GM06990 (cell line): ENCODE data around the gene CHURC1.
A peak's percentile ranks its signal among the peaks of the same experiment; 100 is the strongest.

Experiments
- DNase-seq: peaks from one replicate; pipeline ENCODE4 v3.0.0-alpha.2; 2011; ENCODE audit not compliant: insufficient read length; ENCODE audit errors: extremely low read depth
- H3K27me3 ChIP-seq: replicated peaks from 2 replicates; pipeline ENCODE4 v1.6.0; 2011; ENCODE audit warnings: low read length; ENCODE audit not compliant: control insufficient read depth, insufficient read depth
- H3K36me3 ChIP-seq: 2 replicates; pipeline ENCODE4 v1.5.1; 2011; ENCODE audit warnings: low read length; ENCODE audit not compliant: control insufficient read depth, insufficient read depth
- H3K4me3 ChIP-seq: replicated peaks from 2 replicates; pipeline ENCODE4 v1.5.1; 2011; ENCODE audit warnings: low read depth, mild to moderate bottlenecking, control low read depth, low read length
- CTCF ChIP-seq: IDR thresholded peaks from 2 replicates; pipeline ENCODE4 v1.5.1; 2011; ENCODE audit warnings: low read length, control low read depth, mild to moderate bottlenecking, inconsistent platforms; ENCODE audit not compliant: insufficient read depth, poor library complexity, severe bottlenecking

CHURC1 gene

DNA sequence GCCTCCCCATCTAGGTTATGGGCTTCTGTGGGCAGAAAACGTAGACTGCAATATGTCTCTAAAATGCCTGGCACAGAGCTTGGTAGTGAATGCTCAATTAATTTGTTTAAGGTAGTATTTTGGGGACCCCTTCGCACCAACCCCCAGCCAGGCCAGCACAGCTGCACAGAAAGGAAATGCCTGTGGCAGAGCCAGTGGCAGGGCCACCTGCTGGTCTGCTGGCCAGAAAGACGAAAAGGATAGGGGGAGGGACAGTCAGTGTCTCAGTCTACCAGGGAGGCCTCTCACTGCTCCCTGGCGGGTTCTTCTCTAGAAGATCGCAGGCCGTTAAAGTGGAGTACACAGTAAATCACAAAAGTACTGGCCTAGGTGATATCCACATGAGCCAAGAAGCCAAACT is 54.4 kb downstream of the CHURC1 start:
- Histone ChIP-seq H3K36me3 (no peaks in the 10 kb centered on the region; the same call in 1 of the 2 replicates), H3K27me3 (no peaks in the 10 kb centered on the region; the same call in 1 of the 2 replicates), H3K4me3 (no peak overlapping the region)
- no peak for DNase-seq
- TF ChIP-seq CTCF, result no peak

DNA sequence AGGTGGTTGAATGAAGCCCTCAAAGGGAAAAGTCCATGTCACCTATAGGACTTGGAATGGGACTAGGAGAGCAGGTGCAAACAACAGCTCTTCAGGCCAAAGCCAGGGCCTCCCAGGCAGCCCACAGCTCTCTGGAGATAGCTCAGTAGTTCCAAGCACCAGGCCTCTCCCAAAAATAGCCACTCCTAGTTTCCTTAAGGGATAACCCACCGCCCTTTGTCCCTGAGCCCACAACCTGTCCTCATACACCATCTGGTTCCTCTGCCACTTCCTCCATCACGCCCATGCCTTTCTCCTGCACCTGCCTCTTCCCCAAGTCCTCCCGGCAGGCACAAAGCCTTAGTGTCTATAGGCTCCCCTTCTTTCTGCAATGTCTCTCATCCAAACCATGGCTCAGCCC is 55.8 kb downstream of the CHURC1 start:
- no peaks in the 10 kb centered on the region; the same call in 1 of the 2 replicates for H3K27me3 ChIP-seq
- H3K36me3 ChIP-seq, result no peaks in the 10 kb centered on the region; the same call in 1 of the 2 replicates
- H3K4me3 ChIP-seq, result no peak overlapping the region
- TF ChIP-seq CTCF, result no peak
- no peak for DNase-seq

DNA sequence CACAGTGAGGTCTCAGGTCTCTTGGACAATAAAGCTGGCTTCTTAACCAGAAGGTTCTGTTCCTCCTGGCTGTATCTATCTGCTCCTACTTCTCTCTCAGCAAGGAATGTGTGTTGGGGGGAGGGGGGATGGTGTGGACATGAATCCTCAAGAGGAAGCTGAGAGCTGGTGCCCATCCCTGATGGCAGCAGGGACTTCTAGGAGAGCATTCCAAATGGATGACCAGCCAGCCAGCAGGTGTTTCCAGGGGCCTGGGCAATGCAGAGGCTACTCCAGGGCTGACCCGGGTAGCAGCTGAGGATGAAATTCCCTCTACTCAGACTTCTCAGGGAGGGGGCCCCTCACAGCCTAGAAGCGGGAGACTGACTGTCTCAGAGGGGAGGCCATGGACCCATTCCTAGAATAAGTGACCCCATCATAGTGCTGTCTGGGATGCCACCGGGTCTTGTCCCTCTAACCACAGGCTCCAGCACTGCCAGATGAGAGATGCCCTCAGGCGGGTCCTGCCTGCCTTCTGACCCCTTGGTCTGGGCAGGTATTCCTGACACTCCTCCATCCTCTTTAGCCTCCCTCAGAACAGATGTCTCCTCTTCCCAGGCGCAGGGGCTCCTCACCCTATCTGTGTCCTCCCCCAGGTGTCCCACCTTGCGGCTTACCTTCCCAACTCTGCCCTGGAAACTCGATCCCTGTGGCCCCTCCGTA is 56.7 kb downstream of the CHURC1 start:
- no peak overlapping the region; the same call in 1 of the 2 replicates for H3K4me3 ChIP-seq
- H3K27me3 ChIP-seq, result no peaks in the 10 kb centered on the region; the same call in 1 of the 2 replicates
- no peak for DNase-seq
- TF ChIP-seq CTCF, result no peak
- no peaks in the 10 kb centered on the region; the same call in 1 of the 2 replicates for H3K36me3 ChIP-seq

GRCh38 chr14:64971491-64971942 is 57.3 kb downstream of the CHURC1 start:
- no peak for DNase-seq

DNA sequence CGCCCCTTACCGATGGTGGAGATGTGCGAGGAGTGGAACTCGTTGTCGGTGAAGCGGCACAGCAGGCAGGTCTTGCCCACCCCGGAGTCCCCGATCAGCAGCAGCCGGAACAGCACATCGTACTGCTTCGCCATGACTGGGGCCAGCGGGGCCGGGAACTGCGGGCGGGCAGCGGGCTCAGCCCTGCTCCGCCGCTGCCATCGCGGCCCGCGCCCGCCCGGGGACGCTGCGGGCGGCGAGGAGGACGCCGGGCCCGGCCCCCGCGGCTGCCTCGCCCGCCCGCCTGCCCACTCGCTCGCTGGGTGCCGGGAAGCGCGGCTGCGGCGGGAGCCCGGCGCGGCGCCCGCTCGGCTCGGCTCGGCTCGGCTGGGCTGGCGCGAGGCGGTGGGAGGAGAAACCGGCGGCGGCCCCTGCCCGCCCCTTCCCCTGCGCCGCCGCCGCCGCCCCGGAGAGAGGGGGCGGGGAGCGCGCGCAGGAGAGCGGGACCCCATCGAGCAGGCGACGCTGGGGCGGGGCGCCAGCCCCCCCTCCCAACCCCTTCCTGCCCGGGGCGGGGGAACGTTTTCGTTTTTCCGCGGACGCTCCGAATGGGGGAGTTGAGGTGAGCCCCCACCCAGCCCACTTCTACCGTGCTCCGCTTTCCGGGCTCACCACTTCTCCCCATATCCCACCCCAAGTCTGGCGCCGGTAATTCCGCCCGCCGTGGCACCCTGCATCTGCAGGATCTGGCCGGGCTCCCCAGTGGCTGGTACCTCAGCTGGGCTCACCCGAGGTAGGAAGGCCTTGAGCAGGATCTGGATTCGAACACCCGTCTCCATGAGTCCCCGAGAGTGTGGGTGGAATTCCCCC is 57.9 kb downstream of the CHURC1 start, which contains the start of gene RAB15:
RAB15 (minus strand) TSS at position 394 of the 849 bp plus-strand sequence; CDS start at position 134, 260 bp downstream.
- DNase-seq, result peak; percentile 38
- Histone ChIP-seq H3K4me3 (peak within 1 kb of the TSS; percentile 70), H3K36me3 (no peaks in the 10 kb centered on the region; the same call in 1 of the 2 replicates), H3K27me3 (no peaks in the 10 kb centered on the region; the same call in 1 of the 2 replicates)
- no peak for TF ChIP-seq CTCF

More at GRCh38 chr14:64971491-64971942, 57.3 kb downstream of the CHURC1 start:
- Histone ChIP-seq H3K4me3 (peak overlapping the region; percentile 70), H3K27me3 (no peaks in the 10 kb centered on the region; the same call in 1 of the 2 replicates), H3K36me3 (no peaks in the 10 kb centered on the region; the same call in 1 of the 2 replicates)
- no peak for TF ChIP-seq CTCF
